HG02759 (cell line): Measurements from ENCODE around the gene INPP5B.
"Not testable (repeated sequence)": the region's sequence is repeated elsewhere in the genome, so short reads cannot be mapped to it uniquely, and the experiment has no call there.

ENCODE experiments used
- ATAC-seq: cut with Tn5 transposase; IDR thresholded peaks from one replicate; pipeline ENCODE4 v1.9.1; 2021; ENCODE audit warnings: mild to moderate bottlenecking, moderate library complexity; ENCODE audit not compliant: unreplicated experiment

INPP5B gene

DNA sequence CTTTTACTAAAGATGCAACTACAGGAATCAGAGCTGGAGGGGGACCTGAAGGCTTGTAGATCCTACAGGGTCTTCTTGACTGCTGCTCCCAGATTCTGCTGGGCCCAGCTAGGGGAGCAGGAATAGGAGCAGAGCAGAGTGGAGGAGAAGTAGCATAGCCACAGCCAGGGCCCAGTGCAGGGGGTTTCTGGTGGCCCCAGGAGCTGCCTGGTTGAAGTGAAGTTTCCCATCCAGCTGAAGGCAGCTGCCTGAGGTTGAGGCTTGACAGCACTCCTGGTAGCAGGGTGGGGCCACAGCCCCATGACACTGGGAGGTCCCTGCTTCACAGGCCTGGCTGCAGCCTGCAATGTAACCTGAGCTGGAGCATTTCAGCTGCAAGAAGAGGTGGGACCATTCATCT, 2.0 kb upstream of the INPP5B start:
- no peak for ATAC-seq

DNA sequence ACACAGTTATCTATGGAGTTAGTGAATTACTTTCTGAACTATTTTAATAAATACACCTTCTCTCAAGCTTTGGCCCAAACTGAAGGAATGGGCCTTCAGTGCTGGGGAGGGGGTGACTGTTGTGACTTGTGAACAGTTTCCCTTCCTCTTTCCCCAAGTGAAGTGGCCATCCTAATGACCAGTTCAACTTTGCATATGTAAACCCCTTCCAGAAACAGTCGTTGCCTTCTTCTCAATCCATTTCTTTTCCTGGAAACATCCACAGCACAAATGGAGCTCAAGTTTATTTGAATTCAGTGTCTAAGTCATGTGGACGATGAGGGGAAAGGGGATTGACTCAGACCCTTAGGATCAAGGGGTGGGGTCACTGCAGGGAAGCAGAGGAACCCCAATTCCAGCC, 1.3 kb upstream of the INPP5B start:
- no peak for ATAC-seq

DNA sequence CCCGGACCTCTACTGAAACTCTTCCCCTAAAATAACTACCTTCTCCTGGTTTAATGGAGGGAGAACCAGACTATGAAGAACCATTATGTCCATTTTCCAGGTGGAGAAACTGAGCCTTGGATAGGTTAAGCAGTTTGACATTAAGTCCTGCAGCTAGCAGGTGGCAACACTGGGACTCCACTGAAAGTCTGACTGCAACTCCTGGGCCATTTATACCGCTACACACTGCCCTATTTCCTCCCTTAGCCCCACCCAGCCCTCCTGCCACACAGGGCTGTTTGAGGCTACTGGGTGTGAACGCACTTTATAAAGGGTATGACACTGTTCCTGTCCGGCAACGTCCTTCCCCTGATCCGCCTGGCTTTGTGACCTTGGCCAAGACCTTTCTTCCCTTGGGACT, 511 bp upstream of the INPP5B start:
- ATAC-seq: no peak

DNA sequence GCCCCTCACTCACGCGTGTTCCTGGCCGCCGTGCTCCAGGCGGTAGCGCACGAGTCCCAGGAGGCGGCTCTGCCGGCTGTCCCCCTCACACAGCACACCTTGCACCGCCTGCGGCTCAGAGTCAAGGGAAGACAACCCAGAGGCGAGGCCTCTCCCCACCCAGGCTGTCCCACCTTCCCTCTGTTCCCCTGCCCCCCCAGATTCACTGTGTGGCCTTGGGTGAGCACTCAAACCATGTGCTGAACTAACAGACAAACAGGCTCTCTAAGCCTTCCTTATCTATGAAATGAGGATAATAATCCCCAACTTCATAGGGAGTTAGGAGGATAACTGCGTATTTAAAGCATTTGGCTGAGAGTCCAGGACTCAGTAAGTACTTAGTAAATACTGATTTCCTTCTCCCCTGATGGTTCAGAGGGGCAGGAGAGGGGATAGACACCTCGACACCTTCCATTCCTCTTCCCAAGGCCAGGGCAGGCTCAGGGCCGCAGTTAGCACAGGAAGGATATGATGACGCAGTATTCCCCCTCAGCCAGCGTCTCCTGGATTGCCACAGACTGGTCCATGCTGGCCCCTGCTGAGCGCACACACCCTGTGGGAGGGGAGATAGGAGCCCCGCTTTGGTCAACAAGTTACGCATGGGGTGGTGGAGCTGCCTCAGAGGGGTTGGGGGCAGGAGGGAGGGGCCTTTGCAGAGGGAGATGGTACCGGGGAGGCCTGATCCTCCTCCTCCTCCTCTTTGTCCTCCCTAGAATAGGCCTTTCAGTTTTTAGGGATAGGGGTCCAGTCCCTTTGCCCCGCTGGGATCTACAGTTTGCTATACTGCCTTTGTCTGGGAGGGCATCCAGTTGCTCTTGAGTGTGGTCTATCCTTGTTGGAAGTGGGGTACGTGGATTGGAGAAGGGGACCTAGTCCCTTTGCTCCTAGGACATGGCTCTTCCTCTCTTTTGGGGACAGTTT, 830 bp downstream of the INPP5B start:
- ATAC-seq: peak; percentile 4

DNA sequence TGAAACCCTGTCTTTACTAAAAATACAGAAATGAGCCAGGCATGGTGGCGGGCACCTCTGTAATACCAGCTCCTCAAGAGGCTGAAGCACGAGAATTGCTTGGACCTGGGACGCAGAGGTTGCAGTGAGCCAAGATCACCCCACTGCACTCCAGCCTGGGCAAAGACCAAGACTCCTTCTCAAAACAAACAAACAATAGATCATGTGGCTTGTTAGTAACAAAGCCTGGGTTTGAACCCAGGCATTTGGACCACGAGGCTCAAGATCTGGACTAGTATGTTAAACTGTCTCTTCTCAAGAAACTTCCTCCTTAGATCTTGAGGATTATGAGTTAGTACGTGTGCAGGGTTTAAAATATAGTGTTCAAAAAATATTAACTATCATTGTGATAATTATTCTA, 1.6 kb downstream of the INPP5B start:
- no peak for ATAC-seq

DNA sequence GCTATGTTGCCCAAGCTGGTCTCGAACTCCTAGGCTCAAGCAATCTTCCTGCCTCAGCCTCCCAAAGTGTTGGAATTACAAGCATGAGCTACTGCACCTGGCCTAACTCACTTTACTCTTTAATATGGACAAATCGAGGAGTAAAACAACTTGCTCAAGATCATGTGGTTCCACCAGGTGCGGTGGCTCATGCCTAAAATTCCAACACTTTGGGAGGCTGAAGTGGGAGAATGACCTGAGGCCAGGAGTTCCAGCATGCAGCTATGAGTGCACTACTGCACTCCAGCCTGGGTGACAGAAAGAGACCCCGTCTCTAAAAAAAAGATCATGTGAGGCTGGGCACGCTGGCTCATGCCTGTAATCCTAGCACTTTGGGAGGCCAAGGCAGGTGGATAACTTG, 2.0 kb downstream of the INPP5B start:
- ATAC-seq: no peak

DNA sequence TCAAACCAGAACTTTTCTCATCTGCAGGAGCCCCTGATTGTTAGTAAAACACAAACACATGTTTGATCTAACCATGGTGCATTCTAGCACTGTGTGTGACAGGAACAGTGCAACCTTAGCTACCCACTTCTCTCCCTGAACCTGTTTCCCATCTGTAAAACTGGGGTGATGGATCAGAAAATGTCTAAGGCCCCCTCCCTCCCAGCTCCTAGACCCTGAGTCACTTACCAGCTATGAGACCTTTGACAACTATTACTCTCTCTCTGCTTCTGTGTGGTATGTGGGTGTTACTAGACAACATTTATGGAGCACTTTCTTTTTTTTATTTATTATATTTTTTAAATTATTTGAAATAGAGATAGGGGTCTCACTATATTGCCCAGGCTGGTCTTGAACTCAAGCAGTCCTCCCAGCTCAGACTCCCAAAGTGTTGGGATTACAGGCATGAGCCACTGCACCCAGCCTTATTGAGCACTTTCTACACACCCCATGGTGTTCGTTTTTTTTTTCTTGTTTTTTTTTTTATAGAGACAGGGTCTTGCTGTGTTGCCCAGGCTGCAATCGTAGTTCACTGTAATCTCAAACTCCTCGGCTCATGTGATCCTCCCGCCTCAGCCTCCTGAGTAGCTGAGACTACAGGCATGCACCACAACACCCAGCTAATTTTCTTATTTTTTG, 2.6 kb downstream of the INPP5B start:
- no peak for ATAC-seq

DNA sequence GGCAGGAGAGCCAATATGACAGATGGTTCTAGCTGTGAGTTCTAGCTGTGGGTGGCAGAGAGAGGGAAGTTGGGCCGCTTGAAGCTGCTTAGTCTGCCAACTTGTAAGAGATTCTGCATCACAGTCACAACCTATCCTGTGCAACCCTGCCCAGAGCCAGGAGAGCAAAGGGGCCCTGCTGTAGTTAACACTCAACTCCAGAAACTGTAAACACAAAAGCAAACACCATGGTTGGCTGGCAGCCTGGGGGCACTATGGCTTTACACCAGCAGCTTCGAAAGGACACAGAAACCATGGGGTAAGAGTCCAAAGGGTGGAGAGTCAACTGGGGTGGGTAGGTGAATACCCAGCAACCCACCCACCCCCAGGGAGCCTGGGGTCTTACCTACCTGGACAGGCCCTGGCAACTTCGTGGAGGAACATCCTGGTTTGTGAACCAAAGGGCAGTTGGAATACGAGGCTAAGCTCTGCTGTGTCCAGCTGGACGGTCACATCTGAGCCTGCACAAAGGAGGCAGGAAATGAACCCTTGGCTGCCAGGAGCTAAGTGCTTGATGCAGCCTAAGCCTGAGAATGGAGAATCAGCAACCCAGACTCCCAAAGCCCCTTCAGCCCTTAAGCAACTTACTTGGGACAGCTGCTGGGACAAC, 6.4 kb downstream of the INPP5B start:
- no peak for ATAC-seq

DNA sequence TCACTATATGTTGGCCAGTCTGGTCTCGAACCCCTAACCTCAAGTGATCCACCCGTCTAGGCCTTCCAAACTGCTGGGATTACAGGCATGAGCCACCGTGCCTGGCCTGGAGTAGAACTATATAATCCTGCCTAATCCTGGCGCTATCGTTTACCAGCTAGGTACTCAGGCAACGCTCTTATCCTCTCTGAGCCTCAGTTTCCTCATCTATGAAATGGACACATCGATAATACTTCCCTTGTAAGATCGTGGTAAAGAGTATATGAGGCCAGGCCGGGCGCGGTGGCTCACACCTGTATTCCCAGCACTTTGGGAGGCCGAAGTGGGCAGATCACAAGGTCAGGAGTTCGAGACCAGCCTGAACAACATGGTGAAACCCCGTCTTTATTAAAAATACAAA, 10.1 kb downstream of the INPP5B start:
- ATAC-seq: not testable (repeated sequence)

DNA sequence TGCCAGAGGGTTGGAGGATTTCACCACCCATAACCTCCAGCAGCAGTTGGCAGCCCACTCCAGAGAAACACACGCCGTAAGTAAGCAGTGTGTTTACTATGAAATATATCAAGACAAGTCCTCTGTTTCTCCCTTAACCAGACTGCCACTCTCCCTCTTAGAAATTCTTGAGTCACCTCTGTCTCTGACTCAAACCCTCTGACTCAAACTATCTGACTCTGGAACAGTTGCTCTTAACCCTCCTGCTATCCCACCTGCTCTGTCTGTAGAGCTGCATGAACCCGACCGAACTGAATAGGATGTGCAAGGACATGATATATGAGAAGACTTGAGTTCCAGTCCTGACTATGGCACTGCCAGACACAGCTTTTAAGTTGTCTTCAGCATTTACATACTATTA, 14.1 kb downstream of the INPP5B start:
- no peak for ATAC-seq

DNA sequence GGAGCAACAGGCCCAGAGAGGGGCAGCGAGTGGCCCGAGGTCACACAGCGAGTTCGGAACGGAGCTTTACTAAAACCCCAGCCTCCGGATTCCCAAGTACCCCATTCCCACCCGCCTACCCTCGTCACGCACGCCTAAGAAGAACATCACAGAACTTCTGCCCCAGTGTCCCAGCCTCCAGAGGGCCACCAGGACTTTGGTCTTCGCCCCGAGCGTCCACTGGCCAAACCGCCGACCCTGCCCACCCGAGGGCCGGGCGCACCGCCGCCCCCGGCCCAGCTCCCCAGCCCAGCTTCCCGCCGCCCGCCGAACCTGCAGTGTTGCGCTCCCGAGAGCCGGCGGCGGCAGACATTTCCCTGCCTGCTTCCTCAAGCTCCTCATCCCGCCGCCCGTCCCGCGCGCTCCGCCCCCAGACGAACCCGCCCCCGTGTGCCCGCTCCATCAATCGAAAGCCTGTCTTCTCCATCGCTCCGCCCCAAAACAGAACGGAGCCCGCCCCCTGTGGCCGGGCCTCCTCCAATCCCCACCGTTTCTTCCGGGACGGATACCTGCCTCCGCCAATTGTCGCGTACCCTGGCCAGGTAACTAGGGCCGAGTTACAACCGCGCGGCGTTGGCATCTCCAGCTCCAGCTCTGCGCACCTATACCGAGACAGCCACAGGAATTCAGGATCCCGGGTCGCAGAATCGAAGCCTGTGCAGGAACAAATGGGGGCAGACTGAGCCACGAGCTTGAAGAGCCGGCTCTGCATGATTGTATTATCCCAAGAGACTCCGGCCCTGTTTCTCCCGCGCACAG, 15.3 kb downstream of the INPP5B start:
- peak; percentile 94 for ATAC-seq

DNA sequence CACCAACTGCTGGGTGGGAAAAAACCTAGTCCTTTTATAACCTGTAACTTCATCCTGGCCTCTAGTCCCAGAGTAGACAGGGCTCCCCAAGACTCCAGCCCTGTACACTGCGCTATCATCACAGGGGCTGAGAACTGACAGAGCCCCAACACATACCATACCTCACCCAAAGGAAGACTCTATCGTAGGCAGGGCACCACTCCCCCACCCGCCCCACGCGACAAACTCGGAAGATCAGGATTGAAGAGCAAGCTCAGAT, 15.8 kb downstream of the INPP5B start:
- ATAC-seq: peak; percentile 2

DNA sequence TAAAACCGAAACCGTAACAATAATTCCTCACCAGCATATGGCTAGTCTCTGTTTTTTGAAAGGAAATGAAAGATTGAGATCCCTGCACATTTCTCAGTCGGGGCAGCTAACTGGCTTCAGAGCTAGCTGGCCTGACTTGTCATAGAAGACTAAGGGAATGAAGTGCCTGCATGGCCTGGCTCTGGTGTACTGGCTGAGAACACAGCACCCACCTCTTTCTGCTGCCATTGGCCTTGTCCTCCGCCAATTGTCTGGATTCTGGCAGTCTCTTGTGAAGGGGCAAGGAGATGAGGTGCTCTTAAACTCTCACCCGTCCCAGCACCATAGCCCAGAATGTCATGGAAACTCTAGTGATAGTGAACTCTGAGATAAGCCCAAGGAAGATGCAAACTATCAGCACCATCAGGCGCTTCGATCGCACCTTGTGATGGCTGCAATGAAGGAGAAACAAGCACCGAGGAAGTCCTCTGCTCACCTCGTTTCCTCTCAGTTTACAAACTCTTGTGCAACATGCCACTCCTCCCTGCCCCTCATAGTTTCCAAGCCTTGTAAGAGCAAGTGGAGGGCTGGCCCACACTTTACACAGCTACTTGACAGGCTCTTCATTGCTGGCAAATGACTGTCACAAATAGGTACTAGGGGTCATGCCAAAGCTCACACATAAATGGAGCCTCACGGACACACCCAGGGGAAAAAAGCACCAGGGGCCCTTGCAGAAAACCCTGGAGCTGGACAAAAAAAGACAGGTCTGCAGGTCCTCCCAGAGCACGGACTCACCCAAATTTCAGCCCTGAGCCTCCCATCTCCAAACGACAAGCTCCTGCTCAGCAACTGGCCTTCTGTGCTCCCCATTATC, 16.4 kb downstream of the INPP5B start:
- no peak for ATAC-seq

DNA sequence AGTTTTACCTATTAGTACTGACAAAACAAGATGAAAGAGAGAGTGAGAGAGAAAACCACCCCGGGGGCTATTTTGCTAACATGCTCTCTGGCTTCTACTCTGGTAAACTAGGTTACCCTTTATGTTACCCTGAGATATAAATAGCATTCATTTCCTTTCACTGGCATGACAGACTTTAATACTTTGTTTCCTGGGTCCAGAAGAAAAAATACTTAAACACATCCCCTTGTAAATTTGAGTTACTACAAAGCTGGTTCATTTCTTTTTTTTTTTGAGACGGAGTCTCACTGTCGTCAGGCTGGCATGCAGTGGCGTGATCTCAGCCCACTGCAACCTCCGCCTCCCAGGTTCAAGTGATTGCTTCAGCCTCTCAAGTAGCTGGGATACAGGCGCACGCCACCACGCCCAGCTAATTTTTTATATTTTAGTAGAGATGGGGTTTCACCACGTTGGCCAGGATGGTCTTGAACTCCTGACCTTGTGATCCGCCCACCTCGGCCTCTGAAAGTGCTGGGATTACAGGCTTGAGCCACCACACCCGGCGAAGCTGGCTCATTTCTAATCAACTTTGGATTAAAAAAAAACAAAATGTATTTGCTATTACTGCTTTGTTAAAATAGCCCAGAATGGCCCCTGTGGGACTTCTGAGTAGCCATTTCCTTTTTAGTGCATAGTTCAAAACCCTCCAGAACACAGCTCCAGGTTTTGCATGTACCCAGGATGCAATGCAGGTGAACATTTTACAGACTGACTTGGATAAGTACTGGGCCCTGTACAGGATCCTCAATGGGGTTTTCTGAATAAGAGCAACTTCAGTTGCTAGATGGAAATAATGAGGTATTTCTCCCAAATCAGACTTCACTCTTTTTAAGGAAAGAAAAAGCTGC, 20.6 kb downstream of the INPP5B start:
- no peak for ATAC-seq

DNA sequence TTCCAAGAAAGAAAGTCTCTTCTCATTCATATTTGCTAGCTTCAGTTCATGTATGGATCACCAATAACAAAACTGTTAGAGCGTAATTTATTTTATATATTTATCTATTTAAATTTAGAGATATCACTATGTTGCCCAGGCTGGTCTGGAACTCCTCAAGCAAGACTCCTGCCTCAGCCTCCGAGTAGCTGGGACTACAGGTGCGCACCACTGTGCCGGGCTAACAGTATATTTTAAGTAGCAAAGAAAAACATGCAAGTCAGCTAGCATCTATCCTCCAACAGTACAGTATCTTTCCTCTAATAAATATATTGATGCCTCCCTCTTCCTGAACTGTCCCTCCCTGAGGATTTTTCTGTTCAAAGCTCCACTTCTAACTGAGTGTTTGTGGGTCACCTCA, 21.5 kb downstream of the INPP5B start:
- ATAC-seq: no peak

DNA sequence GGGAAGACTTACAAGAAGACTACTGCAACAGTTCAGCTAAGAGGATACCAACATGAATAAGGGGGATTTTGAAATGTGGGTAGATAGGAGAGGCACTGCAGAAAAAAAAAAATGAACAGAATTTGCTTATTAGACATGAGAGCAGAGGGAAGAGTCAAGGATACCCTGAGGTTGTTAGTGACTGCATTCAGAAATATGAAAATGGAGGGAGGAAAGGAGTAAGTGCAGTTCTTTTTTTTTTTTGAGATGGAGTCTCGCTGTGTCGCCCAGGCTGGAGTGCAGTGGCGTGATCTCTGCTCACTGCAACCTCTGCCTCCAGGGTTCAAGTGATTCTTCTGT, 23.3 kb downstream of the INPP5B start:
- ATAC-seq: no peak

DNA sequence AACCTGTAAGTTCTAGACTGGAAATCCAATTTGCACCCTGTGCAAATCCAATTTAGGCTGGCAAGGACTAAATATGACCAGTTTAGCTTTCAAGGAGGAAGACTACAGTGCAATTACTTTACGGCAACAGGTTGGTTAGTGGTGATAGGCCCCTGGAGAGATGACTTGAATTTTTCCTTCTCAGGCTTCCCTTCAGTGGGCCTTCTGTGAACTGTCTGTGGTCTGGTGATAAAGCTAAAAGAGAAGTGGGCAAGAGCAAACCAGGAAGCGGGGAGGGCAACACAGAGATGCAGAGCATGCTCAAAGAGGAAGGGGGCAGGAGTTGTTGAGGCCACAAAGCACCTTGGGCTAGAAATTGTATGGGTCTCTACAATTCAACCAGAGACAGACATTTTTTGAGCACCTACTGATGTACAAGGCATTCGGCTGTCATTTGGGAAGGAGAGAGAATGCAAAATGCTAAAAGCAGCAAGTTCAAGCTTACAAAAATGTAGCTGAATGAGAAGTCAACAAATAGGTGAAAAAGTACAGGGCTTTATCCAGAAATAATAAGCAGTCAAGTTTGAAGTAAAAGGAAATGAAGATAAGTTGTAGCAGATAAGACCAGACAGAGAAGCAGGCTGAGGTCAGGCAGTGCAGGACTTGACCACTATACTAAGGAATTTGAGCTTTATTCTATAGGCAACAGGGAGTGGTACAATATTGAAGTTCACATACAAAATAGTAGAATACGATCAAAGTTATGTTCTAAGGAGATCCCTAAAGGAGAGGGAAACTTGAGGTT, 23.9 kb downstream of the INPP5B start:
- ATAC-seq: no peak

DNA sequence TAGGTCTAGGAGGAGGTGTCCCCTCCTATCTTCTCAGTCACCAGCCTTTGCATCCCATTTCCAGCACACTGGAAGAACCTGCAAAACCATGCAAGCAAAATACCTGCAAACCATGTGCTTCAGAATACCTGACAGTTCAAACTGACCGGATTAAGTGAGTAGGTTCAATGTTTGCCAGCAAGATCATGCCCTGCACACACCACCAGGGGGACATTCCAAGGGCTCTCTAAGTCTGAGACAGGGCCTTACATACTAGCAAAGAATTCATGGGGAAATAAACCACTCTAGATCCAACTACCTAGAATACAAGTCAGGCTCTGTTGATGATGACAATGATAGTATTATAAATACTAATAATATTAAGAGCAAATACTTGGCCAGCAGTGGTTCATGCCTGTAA, 27.6 kb downstream of the INPP5B start:
- ATAC-seq: no peak
